CD14-positive monocyte (primary cell): ENCODE results near the gene ZNF608. TPM values are rescaled to one million over a fixed set of nuclear protein-coding genes. Genes with fewer than 3 reads are reported as not detected.

ENCODE experiments used
- DNase-seq, 3 donors: peaks; one replicate each; pipeline ENCODE4 v3.0.0-alpha.2; 2011 to 2022
- H2AFZ ChIP-seq: 2 replicates; pipeline ENCODE4 v1.6.0; 2012; ENCODE audit warnings: mild to moderate bottlenecking, low read depth, low read length, inconsistent platforms; ENCODE audit not compliant: insufficient read depth, poor library complexity, severe bottlenecking
- H3K27ac ChIP-seq, 2 donors: 1 replicate in 1 of 2; 2 replicates in 1 of 2; pipeline ENCODE4 v1.5.1; 2012 to 2013; ENCODE audit warnings: low read length in 2 of 2, control low read depth in 1 of 2, inconsistent platforms in 1 of 2, low read depth in 1 of 2, mild to moderate bottlenecking in 1 of 2
- H3K27me3 ChIP-seq, 2 donors: one replicate each; pipeline versions ENCODE4 v1.6.0 to v1.6.1; 2011 to 2013; ENCODE audit warnings: low read length in 2 of 2; ENCODE audit not compliant: control insufficient read depth in 2 of 2, insufficient read depth in 2 of 2
- H3K36me3 ChIP-seq, 2 donors: replicated peaks in 1 of 2; 1 replicate in 1 of 2; 2 replicates in 1 of 2; pipeline versions ENCODE4 v1.5.1 to v1.6.1; 2012 to 2013; ENCODE audit warnings: low read length in 2 of 2, control low read depth in 1 of 2, inconsistent platforms in 1 of 2, mild to moderate bottlenecking in 1 of 2; ENCODE audit not compliant: insufficient read depth in 2 of 2, control insufficient read depth in 1 of 2
- H3K4me1 ChIP-seq, 2 donors: 1 replicate in 1 of 2; 2 replicates in 1 of 2; pipeline versions ENCODE4 v1.5.1 to v1.6.1; 2012 to 2013; ENCODE audit warnings: low read length in 2 of 2, control low read depth in 1 of 2, inconsistent platforms in 1 of 2, mild to moderate bottlenecking in 1 of 2, moderate library complexity in 1 of 2; ENCODE audit not compliant: insufficient read depth in 2 of 2, control insufficient read depth in 1 of 2
- H3K4me2 ChIP-seq: replicated peaks from 2 replicates; pipeline ENCODE3; 2012; ENCODE audit warnings: low read length, moderate library complexity, mild to moderate bottlenecking; ENCODE audit not compliant: poor library complexity, severe bottlenecking; ENCODE audit errors: extremely low read depth
- H3K4me3 ChIP-seq, 3 experiments: fragments of 200-600 bp in 1 of 3; sonication (generic) in 1 of 3; replicated peaks in 1 of 3; 1 replicate in 2 of 3; 2 replicates in 1 of 3; pipeline ENCODE4 v1.5.1; 2011 to 2013; ENCODE audit warnings: low read length in 3 of 3, mild to moderate bottlenecking in 3 of 3, control low read depth in 2 of 3, low read depth in 2 of 3, inconsistent platforms in 1 of 3, moderate library complexity in 1 of 3
- H3K79me2 ChIP-seq: 2 replicates; pipeline ENCODE4 v1.6.0; 2012; ENCODE audit warnings: mild to moderate bottlenecking, control low read depth, inconsistent platforms, low read length, moderate library complexity; ENCODE audit not compliant: insufficient read depth
- H3K9ac ChIP-seq: 2 replicates; pipeline ENCODE4 v1.6.0; 2017; ENCODE audit warnings: low read length, mild to moderate bottlenecking; ENCODE audit not compliant: insufficient read depth, poor library complexity, severe bottlenecking
- H3K9me3 ChIP-seq, 2 donors: replicated peaks in 1 of 2; 1 replicate in 1 of 2; 2 replicates in 1 of 2; pipeline versions ENCODE4 v1.5.1 to v1.6.1; 2012 to 2013; ENCODE audit warnings: low read length in 2 of 2, control low read depth in 1 of 2; ENCODE audit not compliant: control insufficient read depth in 1 of 2, insufficient read depth in 1 of 2
- H4K20me1 ChIP-seq: 2 replicates; pipeline ENCODE4 v1.6.0; 2012; ENCODE audit warnings: mild to moderate bottlenecking, low read length, control low read depth, moderate library complexity; ENCODE audit not compliant: insufficient read depth
- H3K27ac Mint-ChIP-seq, 7 donors: one replicate each; pipeline ENCODE4 v1.8.0; 2020; ENCODE audit warnings: mild to moderate bottlenecking in 7 of 7, mixed read lengths in 7 of 7, moderate library complexity in 6 of 7, inconsistent platforms in 2 of 7
- H3K27me3 Mint-ChIP-seq, 3 donors: one replicate each; pipeline ENCODE4 v1.8.0; 2021 to 2022; ENCODE audit warnings: low read depth in 3 of 3, mild to moderate bottlenecking in 3 of 3, mixed read lengths in 3 of 3, moderate library complexity in 3 of 3, inconsistent platforms in 1 of 3
- H3K36me3 Mint-ChIP-seq, 2 donors: one replicate each; pipeline ENCODE4 v1.8.0; 2020; ENCODE audit warnings: mixed read lengths in 2 of 2, inconsistent platforms in 1 of 2, mild to moderate bottlenecking in 1 of 2
- H3K4me1 Mint-ChIP-seq: one replicate; pipeline ENCODE4 v1.8.0; 2020; ENCODE audit warnings: mild to moderate bottlenecking, mixed read lengths
- H3K4me3 Mint-ChIP-seq, 2 donors: one replicate each; pipeline ENCODE4 v1.8.0; 2020; ENCODE audit warnings: mild to moderate bottlenecking in 2 of 2, mixed read lengths in 2 of 2, moderate library complexity in 1 of 2
- H3K9me3 Mint-ChIP-seq, 7 donors: one replicate each; pipeline ENCODE4 v1.8.0; 2020 to 2022; ENCODE audit warnings: mixed read lengths in 7 of 7, mild to moderate bottlenecking in 6 of 7, moderate library complexity in 6 of 7, inconsistent platforms in 2 of 7
- WGBS: methylation state at CpG from one replicate; pipeline ENCODE4 v1.1.5; 2013; ENCODE audit warnings: missing lambda C conversion rate; ENCODE audit not compliant: insufficient coverage; 5-methylcytosine and 5-hydroxymethylcytosine counted together
- intact Hi-C, 2 donors: fragments of 100-400 bp; cut with micrococcal nuclease; formaldehyde crosslinking; loops; one replicate each; pipeline versions ENCODE4 v1.15.0 to v1.15.1; 2023
- polyA plus RNA-seq, 3 donors: library from polyadenylated mRNA; depleted of rRNA in 1 of 3; unstranded in 2 of 3; stranded (reverse) in 1 of 3; fragments of 300-500 nt in 2 of 3; fragments of >200 nt in 1 of 3; fragmentation: Illumina TruSeq in 2 of 3; gene quantifications; 1 replicate in 2 of 3; 2 replicates in 1 of 3; pipeline ENCODE4 v1.2.3, GENCODE V29; 2012 to 2021
- TF ChIP-seq, protein P1 (sequence below): fragments of 200-600 bp; IDR thresholded peaks from one replicate; pipeline ENCODE4 v1.8.0; 2022; ENCODE audit warnings: antibody characterized with exemption, mild to moderate bottlenecking

Gene ZNF608
- polyA plus RNA-seq, 3 donors, result 0.05 TPM; not detected in 2

DNA sequence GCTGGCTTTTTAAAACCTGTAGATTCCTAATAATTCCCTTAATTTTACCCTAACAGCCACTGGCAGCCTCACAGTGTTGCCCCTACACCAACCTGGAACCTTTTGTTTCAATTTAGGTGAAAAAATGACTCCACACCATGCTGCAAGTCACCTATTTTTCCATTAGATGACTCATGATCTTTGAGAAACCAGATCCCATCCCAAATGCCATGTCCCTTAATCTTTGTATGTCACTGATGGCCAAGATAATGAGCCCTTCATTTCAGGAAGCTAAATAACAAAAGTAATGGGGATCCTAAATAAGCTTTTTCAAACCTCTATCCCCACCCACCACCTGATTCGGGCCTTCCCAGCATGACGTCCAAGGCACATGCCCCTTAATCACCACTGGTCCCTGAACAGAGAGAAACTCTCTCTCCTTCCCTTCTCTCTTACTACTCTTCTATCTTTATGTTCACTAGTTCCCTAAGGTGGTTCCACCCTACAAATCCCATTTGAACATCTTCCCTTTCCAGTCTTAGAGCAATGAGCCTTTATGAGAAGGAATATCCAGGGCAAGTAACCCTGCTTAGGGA lies 33.6 kb downstream of the ZNF608 start:
- H3K27ac ChIP-seq, result no peak overlapping the region
- no peaks in the 10 kb centered on the region for H3K9me3 ChIP-seq
- H3K4me2 ChIP-seq, result no peak overlapping the region
- no peaks in the 10 kb centered on the region for H3K79me2 ChIP-seq
- H4K20me1 ChIP-seq, result no peaks in the 10 kb centered on the region
- 100% methylated on average over 1 of the region's 2 CpGs for WGBS
- H3K4me3 ChIP-seq, result no peak overlapping the region
- Mint-ChIP-seq H3K9me3 (peaks cover 0 to 8% (median 0%) of the 10 kb centered on the region in 7 donors), H3K27me3 (peaks cover 0 to 4% (median 3%) of the 10 kb centered on the region in 3 donors), H3K27ac (no peak overlapping the region), H3K4me3 (no peak overlapping the region), H3K4me1 (peaks cover 17% of the 10 kb centered on the region), H3K36me3 (no peaks in the 10 kb centered on the region)
- peaks cover 14 to 18% of the 10 kb centered on the region in 2 donors for H3K4me1 ChIP-seq
- H2AFZ ChIP-seq, result no peak overlapping the region
- H3K27me3 ChIP-seq, result no peaks in the 10 kb centered on the region
- TF ChIP-seq, protein P1, sequence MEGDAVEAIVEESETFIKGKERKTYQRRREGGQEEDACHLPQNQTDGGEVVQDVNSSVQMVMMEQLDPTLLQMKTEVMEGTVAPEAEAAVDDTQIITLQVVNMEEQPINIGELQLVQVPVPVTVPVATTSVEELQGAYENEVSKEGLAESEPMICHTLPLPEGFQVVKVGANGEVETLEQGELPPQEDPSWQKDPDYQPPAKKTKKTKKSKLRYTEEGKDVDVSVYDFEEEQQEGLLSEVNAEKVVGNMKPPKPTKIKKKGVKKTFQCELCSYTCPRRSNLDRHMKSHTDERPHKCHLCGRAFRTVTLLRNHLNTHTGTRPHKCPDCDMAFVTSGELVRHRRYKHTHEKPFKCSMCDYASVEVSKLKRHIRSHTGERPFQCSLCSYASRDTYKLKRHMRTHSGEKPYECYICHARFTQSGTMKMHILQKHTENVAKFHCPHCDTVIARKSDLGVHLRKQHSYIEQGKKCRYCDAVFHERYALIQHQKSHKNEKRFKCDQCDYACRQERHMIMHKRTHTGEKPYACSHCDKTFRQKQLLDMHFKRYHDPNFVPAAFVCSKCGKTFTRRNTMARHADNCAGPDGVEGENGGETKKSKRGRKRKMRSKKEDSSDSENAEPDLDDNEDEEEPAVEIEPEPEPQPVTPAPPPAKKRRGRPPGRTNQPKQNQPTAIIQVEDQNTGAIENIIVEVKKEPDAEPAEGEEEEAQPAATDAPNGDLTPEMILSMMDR, result no peak
- DNase-seq, result no peak
- no peaks in the 10 kb centered on the region for H3K36me3 ChIP-seq
- intact Hi-C loops, result no loop called here
- no peak overlapping the region for H3K9ac ChIP-seq

DNA sequence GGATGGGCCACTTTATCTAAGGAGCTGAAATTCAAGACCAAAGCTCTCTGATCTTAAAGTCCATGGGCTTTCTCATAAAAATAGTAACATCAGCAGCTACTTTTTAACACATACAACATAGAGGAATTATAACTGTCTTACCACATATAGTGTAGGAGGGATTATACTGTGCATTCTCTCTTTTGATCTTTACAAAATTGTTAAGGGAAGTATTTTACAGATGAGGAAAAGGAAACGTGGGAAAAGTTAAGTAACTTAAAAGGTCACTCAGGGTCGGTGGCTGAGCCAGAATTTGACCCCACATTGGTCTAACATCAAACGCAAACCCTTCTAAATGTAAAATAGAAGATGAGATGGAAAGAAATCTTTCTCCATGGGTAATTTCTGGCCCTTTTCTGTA lies 38.4 kb downstream of the ZNF608 start:
- peaks cover 0 to 8% (median 0%) of the 10 kb centered on the region in 7 donors for H3K9me3 Mint-ChIP-seq
- no peak overlapping the region for H2AFZ ChIP-seq
- peaks cover 6 to 7% of the 10 kb centered on the region in 2 donors for H3K4me1 ChIP-seq
- no peak overlapping the region for H3K9ac ChIP-seq
- H3K4me3 ChIP-seq, result no peak overlapping the region
- no peaks in the 10 kb centered on the region for H3K27me3 ChIP-seq
- TF ChIP-seq, protein P1, result no peak
- H3K79me2 ChIP-seq, result no peaks in the 10 kb centered on the region
- no peaks in the 10 kb centered on the region for H3K36me3 Mint-ChIP-seq
- no peak overlapping the region for H3K27ac ChIP-seq
- H3K27me3 Mint-ChIP-seq, result peaks cover 0 to 3% (median 3%) of the 10 kb centered on the region in 3 donors
- no CpG with 5 or more reads among the region's 3 CpGs for WGBS
- no peaks in the 10 kb centered on the region for H3K9me3 ChIP-seq
- H3K36me3 ChIP-seq, result no peaks in the 10 kb centered on the region
- intact Hi-C loops, result no loop called here
- H3K27ac Mint-ChIP-seq, result no peak overlapping the region
- no peak overlapping the region for H3K4me2 ChIP-seq
- peaks cover 8% of the 10 kb centered on the region for H3K4me1 Mint-ChIP-seq
- DNase-seq, result no peak
- no peaks in the 10 kb centered on the region for H4K20me1 ChIP-seq
- no peak overlapping the region for H3K4me3 Mint-ChIP-seq
